Uterus (tissue), 4 donors: Measurements from ENCODE around the gene DAZ1. TPM values are rescaled to one million over a fixed set of nuclear protein-coding genes. Genes with fewer than 3 reads are reported as not detected.
"Not testable (repeated sequence)": the region's sequence is repeated elsewhere in the genome, so short reads cannot be mapped to it uniquely, and the experiment has no call there.

ENCODE experiments used
- DNase-seq, 2 donors: peaks; one replicate each; pipeline ENCODE4 v3.0.0-alpha.2; 2019 to 2020
- H3K27ac ChIP-seq, 2 donors: fragments of 200-600 bp; sonication (generic); 1 replicate in 1 of 2; 2 replicates in 1 of 2; pipeline ENCODE4 v1.5.1; 2016 to 2018
- H3K27me3 ChIP-seq, 2 donors: fragments of 200-600 bp; sonication (generic); one replicate each; pipeline ENCODE4 v1.5.1; 2018 to 2019; ENCODE audit warnings: control low read depth in 1 of 2
- H3K36me3 ChIP-seq, 2 donors: fragments of 200-600 bp; sonication (generic); one replicate each; pipeline ENCODE4 v1.5.1; 2019; ENCODE audit warnings: control low read depth in 1 of 2
- H3K4me1 ChIP-seq, 2 donors: fragments of 200-600 bp; sonication (generic); one replicate each; pipeline ENCODE4 v1.5.1; 2018 to 2019; ENCODE audit warnings: control low read depth in 1 of 2
- H3K4me3 ChIP-seq, 2 donors: fragments of 200-600 bp; sonication (generic); 1 replicate in 1 of 2; 2 replicates in 1 of 2; pipeline ENCODE4 v1.5.1; 2018 to 2019; ENCODE audit warnings: mild to moderate bottlenecking in 1 of 2
- H3K9me3 ChIP-seq, 2 donors: fragments of 200-600 bp; sonication (generic); one replicate each; pipeline ENCODE4 v1.5.1; 2019; ENCODE audit warnings: control low read depth in 1 of 2
- intact Hi-C: fragments of 100-400 bp; cut with DNase I; formaldehyde crosslinking; loops from one replicate; pipeline ENCODE4 v1.15.1; 2023; ENCODE audit warnings: low total_unique reads
- total RNA-seq, 4 donors: library from RNA; depleted of rRNA in 3 of 4; stranded (reverse); fragments of >200 nt in 3 of 4; gene quantifications; one replicate each; pipeline versions ENCODE4 v1.1.0 to v1.2.4, GENCODE V29; 2014 to 2023
- donor health status: DM: yes; HTN: yes; CAD: no.

The DAZ1 gene
- not detected for total RNA-seq

GRCh38 chrY:23198908-23199307 lies at the start of gene DAZ1:
TSS of gene DAZ1 (minus strand) at chrY:23199008. CDS start at chrY:23198800, 208 bp downstream.
- intact Hi-C loops, H3K9me3 ChIP-seq, H3K36me3 ChIP-seq, H3K4me3 ChIP-seq, H3K27me3 ChIP-seq, H3K4me1 ChIP-seq, DNase-seq, H3K27ac ChIP-seq: not testable (repeated sequence)

DNA sequence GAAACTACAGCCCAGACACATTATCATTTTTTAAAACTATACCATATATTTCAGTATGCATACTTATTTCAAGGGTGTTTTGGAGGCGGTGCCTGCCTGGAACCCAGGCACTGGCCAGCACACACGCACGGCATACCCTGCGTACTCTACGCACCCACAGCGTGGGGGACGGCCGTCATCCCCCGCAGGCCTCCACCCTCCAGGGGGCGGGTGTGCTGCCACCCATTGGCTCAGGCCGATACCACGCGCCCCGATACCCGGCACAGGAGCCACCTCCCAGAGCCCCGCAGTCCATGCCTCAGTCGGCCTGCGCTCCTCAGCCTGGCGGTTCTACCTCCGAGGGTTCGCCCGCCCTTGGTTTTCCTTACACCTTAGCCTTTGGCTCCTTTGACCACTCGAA lies 20.4 kb upstream of the DAZ1 start, which contains the start of gene DAZ2:
Gene DAZ2, plus strand, starts transcription at position 301 of the 400 bp plus-strand sequence. CDS start 208 bp downstream, outside the sequence.
- H3K9me3 ChIP-seq, H3K4me3 ChIP-seq, intact Hi-C loops, H3K27ac ChIP-seq, H3K4me1 ChIP-seq, H3K36me3 ChIP-seq, DNase-seq, H3K27me3 ChIP-seq: not testable (repeated sequence)

DNA sequence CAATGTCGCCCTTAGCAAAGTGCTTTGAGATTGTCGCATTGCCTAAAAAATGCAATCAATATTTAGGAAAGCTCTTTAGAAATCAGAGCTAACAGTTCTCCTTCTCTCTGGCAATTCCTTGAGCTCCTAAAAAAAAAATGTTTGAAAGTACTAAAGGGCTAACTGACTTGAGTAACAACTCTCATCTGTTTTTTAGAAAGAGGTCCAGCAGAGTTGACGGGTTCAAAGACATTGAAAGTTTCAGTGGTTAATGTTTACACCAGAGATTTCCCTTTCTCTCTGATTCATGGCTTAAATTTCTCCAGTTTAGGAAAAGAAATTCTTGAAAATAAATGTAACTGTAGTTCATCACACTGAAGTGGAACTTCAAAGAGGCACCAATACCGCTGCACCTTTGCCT lies 11.9 kb upstream of the DAZ1 start:
- H3K4me3 ChIP-seq, H3K27ac ChIP-seq, H3K9me3 ChIP-seq, H3K36me3 ChIP-seq, DNase-seq, H3K4me1 ChIP-seq, intact Hi-C loops, H3K27me3 ChIP-seq: not testable (repeated sequence)

DNA sequence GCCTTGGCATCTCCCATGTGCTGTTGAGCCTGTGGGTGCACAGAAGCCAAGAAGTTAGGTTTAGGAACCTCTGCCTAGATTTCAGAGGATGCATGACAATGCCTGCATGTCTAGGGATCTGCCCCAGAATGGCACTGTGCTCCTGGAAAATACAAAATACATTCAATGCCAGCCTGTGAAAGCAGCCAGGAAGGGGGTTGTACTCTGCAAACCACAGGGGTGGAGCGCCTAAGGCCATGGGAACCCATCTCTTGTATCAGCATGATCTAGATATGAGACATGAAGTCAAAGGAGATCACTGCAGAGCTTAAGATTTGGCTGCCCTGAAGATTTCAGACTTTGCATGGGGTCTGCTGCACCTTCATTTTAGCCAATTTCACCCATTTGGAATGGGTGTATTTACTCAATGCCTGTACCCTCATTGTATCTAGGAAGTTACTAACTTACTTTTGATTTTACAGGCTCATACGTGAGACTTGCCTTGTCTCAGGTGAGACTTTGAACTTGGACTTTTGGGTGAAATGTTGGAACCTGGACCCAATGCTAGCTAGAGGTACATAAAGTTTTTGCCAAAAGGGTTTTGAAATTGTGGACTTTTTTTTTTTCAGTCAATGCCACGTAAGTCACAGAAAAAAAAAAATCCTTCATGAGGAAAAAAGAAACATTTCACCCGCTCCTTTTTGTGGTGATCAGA lies 11.1 kb upstream of the DAZ1 start:
- H3K27ac ChIP-seq, H3K9me3 ChIP-seq, H3K4me3 ChIP-seq, H3K36me3 ChIP-seq, H3K4me1 ChIP-seq, intact Hi-C loops, H3K27me3 ChIP-seq, DNase-seq: not testable (repeated sequence)

DNA sequence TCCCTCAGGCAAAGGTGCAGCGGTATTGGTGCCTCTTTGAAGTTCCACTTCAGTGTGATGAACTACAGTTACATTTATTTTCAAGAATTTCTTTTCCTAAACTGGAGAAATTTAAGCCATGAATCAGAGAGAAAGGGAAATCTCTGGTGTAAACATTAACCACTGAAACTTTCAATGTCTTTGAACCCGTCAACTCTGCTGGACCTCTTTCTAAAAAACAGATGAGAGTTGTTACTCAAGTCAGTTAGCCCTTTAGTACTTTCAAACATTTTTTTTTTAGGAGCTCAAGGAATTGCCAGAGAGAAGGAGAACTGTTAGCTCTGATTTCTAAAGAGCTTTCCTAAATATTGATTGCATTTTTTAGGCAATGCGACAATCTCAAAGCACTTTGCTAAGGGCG lies 8.6 kb upstream of the DAZ1 start:
- H3K4me1 ChIP-seq, H3K27me3 ChIP-seq, H3K9me3 ChIP-seq, DNase-seq, H3K4me3 ChIP-seq, H3K36me3 ChIP-seq, H3K27ac ChIP-seq, intact Hi-C loops: not testable (repeated sequence)

Other genes with a start within 250 kb of the DAZ1 start
- not detected for gene BPY2, start 214.7 kb downstream of the DAZ1 start, total RNA-seq
- not detected for gene DAZ2, start 20.5 kb upstream of the DAZ1 start, total RNA-seq